ENCODE measurements around the gene ZNF358.

DNA sequence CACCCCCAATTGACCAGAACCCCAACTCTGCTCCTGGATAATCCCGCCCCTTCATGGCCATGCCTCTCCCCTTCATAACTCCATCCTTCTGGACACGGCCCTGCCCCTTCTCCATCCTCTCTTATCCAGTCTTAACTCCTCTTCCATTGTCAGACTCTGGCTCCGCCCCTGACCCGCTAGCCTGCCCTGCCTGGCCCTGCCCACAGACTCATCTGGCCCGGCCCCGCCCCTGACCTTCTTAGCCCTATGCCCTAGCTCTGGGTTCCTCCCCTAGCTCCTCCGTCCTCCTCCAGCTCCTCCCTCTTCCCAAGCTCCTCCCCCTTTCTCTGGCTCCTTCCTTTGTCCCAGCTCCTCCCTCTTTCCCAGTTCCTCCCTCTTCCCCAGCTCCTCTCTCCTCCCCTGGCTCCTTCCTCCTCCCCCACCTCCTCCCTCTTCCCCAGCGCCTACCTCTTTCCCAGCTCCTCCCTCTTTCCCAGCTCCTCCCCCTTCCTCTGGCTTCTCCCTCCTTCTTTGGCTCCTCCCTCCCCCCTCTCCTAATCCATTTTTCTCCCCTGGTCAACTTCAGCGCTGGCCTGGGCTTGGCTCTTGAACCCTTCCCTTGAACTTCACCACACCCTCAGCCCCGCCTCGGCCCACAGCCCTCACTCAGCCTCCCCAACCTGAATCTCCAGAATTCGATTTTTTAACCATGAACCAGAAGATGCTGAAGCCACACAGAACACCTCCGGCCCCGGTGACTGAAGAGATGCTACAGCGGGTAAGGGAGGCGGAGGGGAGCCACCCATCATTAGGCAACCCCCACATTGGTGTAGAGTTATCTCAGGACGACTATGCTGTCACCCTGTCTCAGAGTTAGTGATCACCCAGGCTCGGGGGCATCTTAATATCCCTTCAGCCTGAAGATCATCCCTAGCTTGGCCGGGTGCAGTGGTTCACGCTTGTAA lies 9.2 kb upstream of the ZNF358 start:
- TF ChIP-seq, protein P1, sequence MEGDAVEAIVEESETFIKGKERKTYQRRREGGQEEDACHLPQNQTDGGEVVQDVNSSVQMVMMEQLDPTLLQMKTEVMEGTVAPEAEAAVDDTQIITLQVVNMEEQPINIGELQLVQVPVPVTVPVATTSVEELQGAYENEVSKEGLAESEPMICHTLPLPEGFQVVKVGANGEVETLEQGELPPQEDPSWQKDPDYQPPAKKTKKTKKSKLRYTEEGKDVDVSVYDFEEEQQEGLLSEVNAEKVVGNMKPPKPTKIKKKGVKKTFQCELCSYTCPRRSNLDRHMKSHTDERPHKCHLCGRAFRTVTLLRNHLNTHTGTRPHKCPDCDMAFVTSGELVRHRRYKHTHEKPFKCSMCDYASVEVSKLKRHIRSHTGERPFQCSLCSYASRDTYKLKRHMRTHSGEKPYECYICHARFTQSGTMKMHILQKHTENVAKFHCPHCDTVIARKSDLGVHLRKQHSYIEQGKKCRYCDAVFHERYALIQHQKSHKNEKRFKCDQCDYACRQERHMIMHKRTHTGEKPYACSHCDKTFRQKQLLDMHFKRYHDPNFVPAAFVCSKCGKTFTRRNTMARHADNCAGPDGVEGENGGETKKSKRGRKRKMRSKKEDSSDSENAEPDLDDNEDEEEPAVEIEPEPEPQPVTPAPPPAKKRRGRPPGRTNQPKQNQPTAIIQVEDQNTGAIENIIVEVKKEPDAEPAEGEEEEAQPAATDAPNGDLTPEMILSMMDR (IDR thresholded peaks at IDR 0.05; ENCODE audit: insufficient read depth, low read depth, low read length), result no peak
- TF ChIP-seq EZH2 (IDR thresholded peaks at IDR 0.05; ENCODE audit: insufficient read depth, low read length), result no peak
